Sigmoid colon (tissue), 7 donors: ENCODE measurements around the gene SV2B. TPM values are rescaled to one million over a fixed set of nuclear protein-coding genes. Genes with fewer than 3 reads are reported as not detected.
"Not testable (repeated sequence)": the region's sequence is repeated elsewhere in the genome, so short reads cannot be mapped to it uniquely, and the experiment has no call there.

Source experiments
- DNase-seq: peaks from one replicate; pipeline ENCODE4 v3.0.0-alpha.2; 2019
- H3K27ac ChIP-seq, 4 donors: fragments of 200-600 bp; sonication (generic); one replicate each; pipeline ENCODE4 v1.5.1; 2016 to 2019; ENCODE audit warnings: mild to moderate bottlenecking in 1 of 4
- H3K27me3 ChIP-seq, 3 donors: fragments of 200-600 bp; sonication (generic); one replicate each; pipeline ENCODE4 v1.5.1; 2019; ENCODE audit warnings: mild to moderate bottlenecking in 1 of 3
- H3K36me3 ChIP-seq, 4 donors: fragments of 200-600 bp; sonication (generic); one replicate each; pipeline ENCODE4 v1.5.1; 2016 to 2019
- H3K4me1 ChIP-seq, 4 donors: fragments of 200-600 bp; sonication (generic); one replicate each; pipeline ENCODE4 v1.5.1; 2017 to 2019
- H3K4me3 ChIP-seq, 4 donors: fragments of 200-600 bp; sonication (generic); one replicate each; pipeline ENCODE4 v1.5.1; 2017 to 2019; ENCODE audit warnings: mild to moderate bottlenecking in 2 of 4, moderate library complexity in 1 of 4
- H3K9me3 ChIP-seq, 4 donors: fragments of 200-600 bp in 3 of 4; sonication (generic) in 3 of 4; one replicate each; pipeline versions ENCODE4 v1.5.1 to v1.6.1; 2013 to 2019
- CTCF ChIP-seq, 4 experiments: fragments of 450-650 bp in 3 of 4; fragments of 200-600 bp in 1 of 4; IDR thresholded peaks; one replicate each; pipeline ENCODE4 v1.5.1; 2016 to 2019; ENCODE audit warnings: antibody characterized with exemption in 4 of 4, mild to moderate bottlenecking in 3 of 4, moderate library complexity in 2 of 4
- EP300 ChIP-seq, 4 donors: sonication (generic); formaldehyde crosslinking; IDR thresholded peaks; one replicate each; pipeline ENCODE4 v1.6.1; 2017; ENCODE audit warnings: antibody characterized with exemption in 4 of 4
- POLR2A ChIP-seq, 2 donors: fragments of 450-650 bp; IDR thresholded peaks; one replicate each; pipeline ENCODE4 v1.6.1; 2016; ENCODE audit warnings: antibody characterized with exemption in 2 of 2, mild to moderate bottlenecking in 2 of 2, moderate library complexity in 2 of 2
- POLR2AphosphoS5 ChIP-seq, 4 donors: sonication (generic); formaldehyde crosslinking; IDR thresholded peaks; one replicate each; pipeline ENCODE4 v1.6.1; 2017; ENCODE audit warnings: antibody characterized with exemption in 4 of 4
- WGBS, 2 donors: extraction: QIAGEN DNeasy Blood & Tissue Kit; methylation state at CpG; one replicate each; pipeline ENCODE4 v1.1.7; 2013; 5-methylcytosine and 5-hydroxymethylcytosine counted together
- intact Hi-C: fragments of 100-400 bp; cut with DNase I; formaldehyde crosslinking; loops from one replicate; pipeline ENCODE4 v1.15.1; 2023
- polyA plus RNA-seq, 3 donors: library from polyadenylated mRNA; stranded (reverse); fragments of 200-250 nt; gene quantifications; one replicate each; pipeline ENCODE4 v1.2.3, GENCODE V29; 2013
- total RNA-seq, 4 donors: library from RNA; depleted of rRNA; stranded (reverse); fragments of >200 nt; gene quantifications; one replicate each; pipeline ENCODE4 v1.1.0, GENCODE V29; 2016
- donor health status: healthy with polysubstance abuse.
- donor health status: Bipolar disorder and iron deficiency.
- donor health status: healthy.

SV2B gene
- total and polyA plus RNA-seq, 7 donors: 2.0 to 5.0 (median 3.1) TPM; not detected in 2

GRCh38 chr15:91335702-91336101, 235.6 kb downstream of the SV2B start:
- Histone ChIP-seq H3K4me1 (no peaks in the 10 kb centered on the region), H3K4me3 (no peak overlapping the region), H3K9me3 (no peaks in the 10 kb centered on the region), H3K27ac (no peak overlapping the region), H3K36me3 (no peaks in the 10 kb centered on the region), H3K27me3 (peaks cover 0 to 8% (median 0%) of the 10 kb centered on the region in 3 donors)
- 21 to 48% methylated on average over 3 of the region's 3 CpGs for WGBS, 2 donors
- no peak for DNase-seq
- TF ChIP-seq CTCF (IDR thresholded peaks at IDR 0.05) (no peak), EP300 (IDR thresholded peaks at IDR 0.05) (no peak), POLR2A (IDR thresholded peaks at IDR 0.05) (no peak), POLR2AphosphoS5 (IDR thresholded peaks at IDR 0.05) (no peak)
- intact Hi-C loops: no loop called here

- H3K9me3 ChIP-seq: no peaks in the 10 kb centered on the region
- H3K4me1 ChIP-seq: no peaks in the 10 kb centered on the region
- intact Hi-C loops: no loop called here
- WGBS, 2 donors: 62 to 69% methylated on average over 3 of the region's 3 CpGs
- H3K27ac ChIP-seq: no peak overlapping the region
- no peak for DNase-seq
- TF ChIP-seq CTCF (IDR thresholded peaks at IDR 0.05): no peak
- TF ChIP-seq EP300 (IDR thresholded peaks at IDR 0.05): no peak
- TF ChIP-seq POLR2AphosphoS5 (IDR thresholded peaks at IDR 0.05): no peak
- TF ChIP-seq POLR2A (IDR thresholded peaks at IDR 0.05): no peak
- peaks cover 0 to 8% (median 0%) of the 10 kb centered on the region in 3 donors for H3K27me3 ChIP-seq
- H3K4me3 ChIP-seq: no peak overlapping the region
- H3K36me3 ChIP-seq: no peaks in the 10 kb centered on the region
These were observed 236.6 kb downstream of the SV2B start for GRCh38 chr15:91336687-91337086.

- Histone ChIP-seq H3K9me3 (no peaks in the 10 kb centered on the region), H3K36me3 (no peaks in the 10 kb centered on the region), H3K27me3 (peaks cover 0 to 8% (median 0%) of the 10 kb centered on the region in 3 donors), H3K4me1 (no peaks in the 10 kb centered on the region), H3K27ac (no peak overlapping the region), H3K4me3 (no peak overlapping the region)
- no peak for DNase-seq
- TF ChIP-seq POLR2AphosphoS5 (IDR thresholded peaks at IDR 0.05): no peak
- TF ChIP-seq CTCF (IDR thresholded peaks at IDR 0.05): no peak
- TF ChIP-seq POLR2A (IDR thresholded peaks at IDR 0.05): no peak
- TF ChIP-seq EP300 (IDR thresholded peaks at IDR 0.05): no peak
- WGBS, 2 donors: 21 to 25% methylated on average over 3 of the region's 3 CpGs
- intact Hi-C loops: no loop called here
These were observed 238.7 kb downstream of the SV2B start for GRCh38 chr15:91338766-91339165.

DNA sequence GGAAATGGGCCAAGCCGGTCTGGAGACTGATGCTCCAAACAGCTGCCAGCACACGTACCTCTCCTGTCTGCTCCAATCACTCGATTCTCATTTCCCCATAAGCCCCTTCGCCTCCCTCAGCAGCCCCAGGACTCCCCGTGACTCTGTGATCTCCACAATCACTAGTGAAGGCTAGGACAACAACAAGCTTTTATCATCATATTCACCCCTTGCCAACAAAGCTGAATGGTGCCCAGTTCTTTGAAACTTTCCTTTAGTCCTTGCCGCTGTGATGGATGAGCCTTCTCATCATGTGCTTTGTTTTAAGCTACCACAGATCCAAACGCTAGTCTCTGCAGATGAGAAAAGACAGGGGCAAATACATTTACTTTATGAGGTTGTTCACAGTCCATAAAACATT, 242.0 kb downstream of the SV2B start:
- Histone ChIP-seq H3K27me3 (peaks cover 0 to 8% (median 0%) of the 10 kb centered on the region in 3 donors), H3K4me1 (no peaks in the 10 kb centered on the region), H3K9me3 (no peaks in the 10 kb centered on the region), H3K4me3 (no peak overlapping the region), H3K36me3 (no peaks in the 10 kb centered on the region), H3K27ac (no peak overlapping the region)
- DNase-seq: no peak
- TF ChIP-seq CTCF (IDR thresholded peaks at IDR 0.05): no peak
- peak in 1 of 4 donors; percentile 10 for TF ChIP-seq POLR2AphosphoS5 (IDR thresholded peaks at IDR 0.05)
- intact Hi-C loops: no loop called here
- WGBS, 2 donors: 63 to 70% methylated on average over 7 of the region's 7 CpGs

DNA sequence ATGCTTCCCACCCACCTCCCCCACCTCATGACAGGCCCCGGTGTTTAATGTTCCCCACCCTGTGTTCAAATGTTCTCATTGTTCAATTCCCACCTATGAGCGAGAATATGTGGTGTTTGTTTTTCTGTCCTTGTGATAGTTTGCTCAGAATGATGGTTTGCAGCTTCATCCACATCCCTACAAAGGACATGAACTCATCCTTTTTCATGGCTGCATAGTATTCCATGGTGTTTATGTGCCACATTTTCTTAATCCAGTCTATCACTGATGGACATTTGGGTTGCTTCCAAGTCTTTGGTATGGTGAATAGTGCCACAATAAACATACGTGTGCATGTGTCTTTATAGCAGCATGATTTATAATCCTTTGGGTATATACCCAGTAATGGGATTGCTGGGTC, 244.9 kb downstream of the SV2B start:
- H3K9me3 ChIP-seq, H3K4me3 ChIP-seq, DNase-seq, intact Hi-C loops, H3K36me3 ChIP-seq, H3K4me1 ChIP-seq, H3K27ac ChIP-seq, H3K27me3 ChIP-seq: not testable (repeated sequence)
- WGBS, 2 donors: 73 to 75% methylated on average over 3 of the region's 3 CpGs
